ENCODE data around the gene FOLR1. TPM values are rescaled to one million over a fixed set of nuclear protein-coding genes. Genes with fewer than 3 reads are reported as not detected.
"Not testable (repeated sequence)": the region's sequence is repeated elsewhere in the genome, so short reads cannot be mapped to it uniquely, and the experiment has no call there.

FOLR1 gene
- polyA plus RNA-seq, 1 donor from 2014 or later = not detected

- Histone ChIP-seq H4K20me1 (ENCODE audit: insufficient read depth) (no peaks in the 10 kb centered on the region), H3F3A (ENCODE audit: insufficient read depth, low read length, poor library complexity, severe bottlenecking) (no peaks in the 10 kb centered on the region), H3K36me3 (ENCODE audit: insufficient read depth, low read length) (no peaks in the 10 kb centered on the region), H3K9ac (ENCODE audit: low read length) (no peak overlapping the region), H3K9me3 (ENCODE audit: low read length) (no peaks in the 10 kb centered on the region), H3K79me2 (replicated peaks; ENCODE audit: insufficient read depth, low read length) (no peaks in the 10 kb centered on the region), H3K4me3 (ENCODE audit: low read length) (no peak overlapping the region), H2AFZ (ENCODE audit: low read depth, low read length) (no peak overlapping the region), H3K27ac (ENCODE audit: low read length) (no peak overlapping the region), H3K4me2 (ENCODE audit: low read length) (no peak overlapping the region), H3K27me3 (ENCODE audit: insufficient read depth, low read depth, low read length) (no peaks in the 10 kb centered on the region), H3K9me2 (ENCODE audit: insufficient read depth, low read length) (no peaks in the 10 kb centered on the region)
- no peak for TF ChIP-seq TAF1 (IDR thresholded peaks at IDR 0.05; ENCODE audit: low read depth)
- no peak for TF ChIP-seq EP300 (conservative IDR thresholded peaks at IDR 0.05; ENCODE audit: poor library complexity, severe bottlenecking)
- no peak for TF ChIP-seq RAD21 (conservative IDR thresholded peaks at IDR 0.05)
These were observed 3.8 kb downstream of the FOLR1 start for GRCh38 chr11:72195518-72196270.

- H3K36me3 ChIP-seq (ENCODE audit: insufficient read depth, low read length); H3K4me3 ChIP-seq (ENCODE audit: low read length); H4K20me1 ChIP-seq (ENCODE audit: insufficient read depth); H3K4me2 ChIP-seq (ENCODE audit: low read length); H2AFZ ChIP-seq (ENCODE audit: low read depth, low read length); H3K79me2 ChIP-seq (replicated peaks; ENCODE audit: insufficient read depth, low read length); H3K27me3 ChIP-seq (ENCODE audit: insufficient read depth, low read depth, low read length); H3K27ac ChIP-seq (ENCODE audit: low read length); H3K9ac ChIP-seq (ENCODE audit: low read length); H3K9me3 ChIP-seq (ENCODE audit: low read length); H3K9me2 ChIP-seq (ENCODE audit: insufficient read depth, low read length); H3F3A ChIP-seq (ENCODE audit: insufficient read depth, low read length, poor library complexity, severe bottlenecking): not testable (repeated sequence)
These were observed 9.5 kb downstream of the FOLR1 start for GRCh38 chr11:72201445-72201844.

GRCh38 chr11:72202571-72202970 is 10.6 kb downstream of the FOLR1 start:
- Histone ChIP-seq H4K20me1 (ENCODE audit: insufficient read depth) (no peaks in the 10 kb centered on the region), H3K4me3 (ENCODE audit: low read length) (no peak overlapping the region), H3K9ac (ENCODE audit: low read length) (no peak overlapping the region), H3K4me2 (ENCODE audit: low read length) (no peak overlapping the region), H3K27me3 (ENCODE audit: insufficient read depth, low read depth, low read length) (no peaks in the 10 kb centered on the region), H2AFZ (ENCODE audit: low read depth, low read length) (no peak overlapping the region), H3K27ac (ENCODE audit: low read length) (no peak overlapping the region), H3K9me3 (ENCODE audit: low read length) (no peaks in the 10 kb centered on the region), H3K9me2 (ENCODE audit: insufficient read depth, low read length) (no peaks in the 10 kb centered on the region), H3K79me2 (replicated peaks; ENCODE audit: insufficient read depth, low read length) (no peaks in the 10 kb centered on the region), H3K36me3 (ENCODE audit: insufficient read depth, low read length) (no peaks in the 10 kb centered on the region), H3F3A (ENCODE audit: insufficient read depth, low read length, poor library complexity, severe bottlenecking) (no peaks in the 10 kb centered on the region)
- TF ChIP-seq MXI1 (conservative IDR thresholded peaks at IDR 0.05; ENCODE audit: poor library complexity, severe bottlenecking) (no peak), POLR2AphosphoS5 (IDR thresholded peaks at IDR 0.05) (no peak), REST (IDR thresholded peaks at IDR 0.05; ENCODE audit: borderline replicate concordance) (no peak), SMC3 (conservative IDR thresholded peaks at IDR 0.05; ENCODE audit: poor library complexity) (no peak), TAF1 (IDR thresholded peaks at IDR 0.05; ENCODE audit: low read depth) (no peak), EZH2 (IDR thresholded peaks at IDR 0.05; ENCODE audit: borderline replicate concordance, insufficient read depth, low read length, poor library complexity, severe bottlenecking) (no peak), CTCF (IDR thresholded peaks at IDR 0.05; ENCODE audit: poor library complexity, severe bottlenecking) (no peak), EP300 (conservative IDR thresholded peaks at IDR 0.05; ENCODE audit: poor library complexity, severe bottlenecking) (no peak), RAD21 (conservative IDR thresholded peaks at IDR 0.05) (no peak)
